HG03060 (cell line): Measurements from ENCODE around the gene TP53TG3.
"Not testable (repeated sequence)": the region's sequence is repeated elsewhere in the genome, so short reads cannot be mapped to it uniquely, and the experiment has no call there.

Experiments
- ATAC-seq: cut with Tn5 transposase; IDR thresholded peaks from one replicate; pipeline ENCODE4 v1.9.1; 2021; ENCODE audit warnings: low read depth, moderate number of reproducible peaks; ENCODE audit not compliant: unreplicated experiment

Gene TP53TG3, protein sequence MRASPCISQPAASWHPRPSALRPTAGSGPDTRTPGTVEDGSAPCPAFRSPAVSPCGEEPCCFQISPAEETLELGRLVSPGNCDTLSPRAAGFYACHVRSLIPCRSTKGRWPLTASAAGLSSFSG

DNA sequence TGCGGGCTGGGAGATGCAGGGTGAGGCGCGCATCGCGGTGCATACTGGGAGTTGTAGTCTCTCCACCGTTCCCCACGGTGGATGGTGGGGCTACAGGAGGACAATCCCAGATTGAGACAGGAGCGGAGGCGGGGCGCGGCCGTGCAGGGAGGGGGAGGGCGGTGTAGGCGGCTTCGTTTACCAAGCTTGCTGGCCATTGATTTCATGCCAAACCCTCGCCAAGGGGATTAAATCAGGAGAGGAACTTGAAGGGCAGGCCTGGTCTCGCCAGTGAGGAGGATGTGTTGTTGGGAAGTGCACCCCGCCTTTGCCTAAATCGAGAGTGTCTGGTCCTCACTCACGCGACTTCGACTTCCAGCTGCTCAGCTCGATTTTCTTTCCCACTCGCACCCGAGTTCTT is at the start of gene TP53TG3:
TSS of gene TP53TG3 (minus strand) at position 101 of the 400 bp plus-strand sequence. CDS start at position 33, 68 bp downstream.
- ATAC-seq = not testable (repeated sequence)

DNA sequence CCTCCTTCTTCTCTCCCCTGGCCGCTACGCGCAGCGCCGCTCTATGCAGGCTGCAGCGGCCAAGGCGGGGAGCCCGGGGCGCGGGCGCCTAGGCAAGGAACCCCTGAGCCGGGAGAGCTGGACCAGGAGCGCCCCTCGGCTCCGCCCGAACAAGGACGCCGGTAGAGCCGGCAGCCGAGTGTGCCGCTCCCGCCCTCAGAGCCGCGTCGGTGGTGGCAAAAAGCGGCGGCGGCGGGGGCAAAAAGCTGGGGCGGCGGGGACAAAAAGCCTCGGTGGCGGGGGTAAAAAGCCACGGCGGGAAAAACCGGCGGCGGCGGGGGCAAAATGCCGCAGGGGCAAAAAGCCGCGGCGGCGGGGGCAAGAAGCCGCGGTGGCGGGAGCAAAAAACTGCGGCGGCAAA is 25.1 kb downstream of the TP53TG3 start:
- not testable (repeated sequence) for ATAC-seq

GRCh38 chr16:32647562-32647961 is 28.4 kb downstream of the TP53TG3 start:
- not testable (repeated sequence) for ATAC-seq

DNA sequence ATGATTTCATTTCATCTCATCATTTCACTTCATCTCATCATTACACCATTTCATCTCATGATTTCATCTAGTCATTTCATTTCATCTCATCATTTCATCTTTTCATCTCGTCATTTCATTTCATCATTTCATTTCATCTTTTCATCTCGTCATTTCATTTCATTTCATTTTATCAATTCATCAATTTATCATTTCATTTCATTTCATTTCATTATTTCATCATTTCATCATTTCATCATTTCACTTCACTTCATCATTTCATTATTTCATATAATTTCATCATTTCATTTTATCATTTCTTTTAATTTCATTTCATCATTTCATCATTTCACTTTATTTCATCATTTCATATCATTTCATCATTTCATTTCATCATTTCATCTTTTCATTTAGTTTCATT is 29.2 kb downstream of the TP53TG3 start:
- ATAC-seq = not testable (repeated sequence)

GRCh38 chr16:32646177-32646576 is 29.8 kb downstream of the TP53TG3 start:
- ATAC-seq = not testable (repeated sequence)

DNA sequence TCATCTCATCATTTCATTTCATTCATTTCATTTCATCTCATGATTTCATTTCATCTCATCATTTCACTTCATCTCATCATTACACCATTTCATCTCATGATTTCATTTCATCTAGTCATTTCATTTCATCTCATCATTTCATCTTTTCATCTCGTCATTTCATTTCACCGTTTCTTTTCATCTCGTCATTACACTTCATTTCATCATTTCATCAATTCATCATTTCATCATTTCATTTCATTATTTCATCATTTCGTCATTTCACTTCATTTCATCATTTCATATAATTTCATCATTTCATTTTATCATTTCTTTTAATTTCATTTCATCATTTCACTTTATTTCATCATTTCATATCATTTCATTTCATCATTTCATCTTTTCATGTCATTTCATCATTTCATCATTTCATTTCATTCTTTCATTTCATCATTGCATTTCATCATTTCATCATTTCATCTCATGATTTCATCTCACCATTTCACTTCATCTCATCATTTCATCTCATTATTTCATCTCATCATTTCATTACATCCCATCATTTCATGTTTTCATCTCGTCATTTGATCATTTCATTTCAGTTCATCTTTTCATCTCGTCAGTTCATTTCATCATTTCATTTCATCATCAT is 30.6 kb downstream of the TP53TG3 start:
- ATAC-seq = not testable (repeated sequence)

DNA sequence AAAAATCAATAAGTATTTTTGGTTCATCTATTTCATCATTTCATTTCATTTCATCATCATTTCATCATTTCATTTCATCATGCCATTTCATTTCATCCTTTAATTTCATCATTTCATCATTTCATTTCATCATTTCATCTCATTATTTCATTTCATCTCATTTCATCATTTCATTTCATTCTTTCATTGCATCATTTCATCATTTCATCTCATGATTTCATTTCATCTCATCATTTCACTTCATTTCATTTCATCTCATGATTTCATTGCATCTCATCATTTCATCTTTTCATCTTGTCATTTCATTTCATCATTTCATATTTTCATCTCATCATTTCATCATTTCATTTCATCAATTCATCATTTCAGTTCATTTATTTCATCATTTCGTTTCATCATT is 31.2 kb downstream of the TP53TG3 start:
- not testable (repeated sequence) for ATAC-seq

DNA sequence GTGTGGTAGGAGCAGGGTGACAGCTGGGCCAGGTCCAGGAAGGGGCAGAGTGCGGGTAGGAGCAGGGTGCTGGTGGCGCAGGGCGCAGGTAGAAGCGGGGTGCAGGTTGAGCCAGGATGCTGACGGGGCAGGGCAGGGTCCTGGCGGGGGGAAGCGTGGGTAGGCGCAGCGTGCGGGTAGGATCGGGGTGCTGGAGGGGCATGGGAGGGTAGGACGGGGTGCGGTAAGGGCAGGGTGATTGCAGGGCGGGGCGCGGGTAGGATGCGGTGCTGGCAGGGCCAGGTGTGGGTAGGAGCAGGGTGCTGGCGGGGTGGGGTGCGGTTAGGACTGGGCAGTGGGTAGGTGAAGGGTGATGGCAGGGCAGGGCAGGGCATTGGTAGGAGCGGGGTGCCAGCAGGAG is 38.4 kb downstream of the TP53TG3 start:
- ATAC-seq = not testable (repeated sequence)

DNA sequence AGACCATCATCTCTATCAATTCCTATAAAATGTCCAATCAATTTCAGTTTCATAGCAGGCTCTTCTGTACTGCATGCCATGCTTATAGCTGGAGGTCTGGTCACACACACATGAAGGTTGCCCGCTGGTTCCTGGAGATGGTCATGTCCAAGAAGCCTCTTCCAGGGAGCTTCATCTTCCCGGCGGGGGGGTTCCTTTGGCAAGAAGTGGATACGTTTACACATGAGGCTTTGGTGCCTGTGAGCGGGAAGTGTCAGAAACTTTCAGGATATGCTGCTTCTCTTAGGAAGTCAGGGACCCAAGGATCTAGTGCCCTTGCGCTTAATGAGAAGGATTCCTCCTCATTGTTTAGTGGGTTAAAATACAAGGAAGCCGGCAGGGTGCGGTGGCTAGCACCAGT is 43.9 kb downstream of the TP53TG3 start:
- ATAC-seq = not testable (repeated sequence)
